ENCODE measurements around the gene CDH4.

Gene CDH4

GRCh38 chr20:61731363-61732181, 479.5 kb downstream of the CDH4 start:
- DNase-seq = no peak

GRCh38 chr20:61732511-61733210, 480.6 kb downstream of the CDH4 start:
- DNase-seq = no peak

GRCh38 chr20:61733216-61733615, 481.2 kb downstream of the CDH4 start:
- DNase-seq = no peak

- DNase-seq = no peak
Observed at GRCh38 chr20:61733891-61734732, 482.1 kb downstream of the CDH4 start.

GRCh38 chr20:61734733-61735502, 482.9 kb downstream of the CDH4 start:
- no peak for DNase-seq

GRCh38 chr20:61735503-61735785, 483.4 kb downstream of the CDH4 start:
- peak; percentile 9 for DNase-seq

- DNase-seq = peak; percentile 15
Observed at GRCh38 chr20:61736001-61736635, 484.1 kb downstream of the CDH4 start.

- DNase-seq = peak; percentile 14
Observed at GRCh38 chr20:61736751-61737310, 484.8 kb downstream of the CDH4 start.

- DNase-seq = peak; percentile 13
Observed at GRCh38 chr20:61737346-61737745, 485.3 kb downstream of the CDH4 start.

GRCh38 chr20:61737812-61738443, 485.9 kb downstream of the CDH4 start:
- no peak for DNase-seq

GRCh38 chr20:61738601-61739069, 486.6 kb downstream of the CDH4 start:
- DNase-seq = peak; percentile 14

- DNase-seq = peak; percentile 15
Observed at GRCh38 chr20:61739086-61739831, 487.2 kb downstream of the CDH4 start.

GRCh38 chr20:61739832-61740118, 487.7 kb downstream of the CDH4 start:
- DNase-seq = no peak

GRCh38 chr20:61742097-61742825, 490.2 kb downstream of the CDH4 start:
- no peak for DNase-seq

GRCh38 chr20:61743606-61744005, 491.5 kb downstream of the CDH4 start:
- peak; percentile 1 for DNase-seq

GRCh38 chr20:61744691-61745396, 492.8 kb downstream of the CDH4 start:
- DNase-seq = no peak

- DNase-seq = no peak
Observed at GRCh38 chr20:61745397-61746146, 493.5 kb downstream of the CDH4 start.

- DNase-seq = no peak
Observed at GRCh38 chr20:61746147-61746646, 494.1 kb downstream of the CDH4 start.

All from CD4-positive, alpha-beta T cell treated with Interleukin-15 for 1 hour (primary cell).